Measurements from ENCODE around the gene VWDE.

Gene VWDE

DNA sequence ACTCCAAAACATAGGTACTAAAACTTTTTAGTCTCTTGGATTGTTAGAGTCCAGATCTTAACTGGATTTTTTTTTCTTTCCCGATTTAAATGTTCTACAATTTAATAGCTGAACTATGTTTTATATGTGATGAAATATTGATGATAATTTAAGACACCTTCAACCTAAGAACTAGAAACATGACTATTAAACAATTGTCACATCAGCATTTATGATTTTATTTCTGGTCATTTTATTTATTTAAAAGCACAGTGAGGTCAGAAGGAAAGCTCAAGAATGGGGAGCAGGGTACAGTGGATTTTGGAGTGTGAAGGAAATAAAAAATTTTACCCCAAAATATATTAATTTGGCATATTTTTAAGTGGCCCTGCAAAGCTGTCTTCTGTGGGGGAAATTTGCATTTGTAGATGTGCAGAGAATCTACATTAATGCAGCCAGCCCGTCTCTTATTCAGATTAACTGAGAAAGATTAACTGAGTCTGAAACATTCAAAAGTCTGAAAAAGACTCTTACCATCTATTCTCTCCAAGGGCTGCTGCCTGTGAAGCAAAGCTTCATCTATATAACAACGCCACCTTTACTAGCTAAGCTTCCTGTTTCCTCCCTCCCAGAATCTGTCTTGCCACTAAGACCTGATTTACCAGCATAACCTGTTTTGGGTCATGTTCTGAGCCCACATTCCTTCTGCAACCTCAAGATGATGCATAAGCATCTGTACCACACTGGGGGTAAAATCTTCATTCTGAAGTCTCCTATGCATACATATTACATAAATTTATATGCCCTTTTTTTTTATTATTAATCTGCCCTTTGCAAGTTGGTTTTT lies 106.2 kb downstream of the VWDE start:
- TF ChIP-seq, protein P1, sequence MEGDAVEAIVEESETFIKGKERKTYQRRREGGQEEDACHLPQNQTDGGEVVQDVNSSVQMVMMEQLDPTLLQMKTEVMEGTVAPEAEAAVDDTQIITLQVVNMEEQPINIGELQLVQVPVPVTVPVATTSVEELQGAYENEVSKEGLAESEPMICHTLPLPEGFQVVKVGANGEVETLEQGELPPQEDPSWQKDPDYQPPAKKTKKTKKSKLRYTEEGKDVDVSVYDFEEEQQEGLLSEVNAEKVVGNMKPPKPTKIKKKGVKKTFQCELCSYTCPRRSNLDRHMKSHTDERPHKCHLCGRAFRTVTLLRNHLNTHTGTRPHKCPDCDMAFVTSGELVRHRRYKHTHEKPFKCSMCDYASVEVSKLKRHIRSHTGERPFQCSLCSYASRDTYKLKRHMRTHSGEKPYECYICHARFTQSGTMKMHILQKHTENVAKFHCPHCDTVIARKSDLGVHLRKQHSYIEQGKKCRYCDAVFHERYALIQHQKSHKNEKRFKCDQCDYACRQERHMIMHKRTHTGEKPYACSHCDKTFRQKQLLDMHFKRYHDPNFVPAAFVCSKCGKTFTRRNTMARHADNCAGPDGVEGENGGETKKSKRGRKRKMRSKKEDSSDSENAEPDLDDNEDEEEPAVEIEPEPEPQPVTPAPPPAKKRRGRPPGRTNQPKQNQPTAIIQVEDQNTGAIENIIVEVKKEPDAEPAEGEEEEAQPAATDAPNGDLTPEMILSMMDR (IDR thresholded peaks at IDR 0.05; ENCODE audit: low read depth, low read length), result no peak
- DNase-seq (ENCODE audit: low read depth, low spot score), result no peak
- H3K4me3 ChIP-seq (ENCODE audit: low read depth, low read length), result no peak overlapping the region
- in situ Hi-C loops (cut with HindIII; ENCODE audit: low sequenced_read_pairs), result no loop called here

DNA sequence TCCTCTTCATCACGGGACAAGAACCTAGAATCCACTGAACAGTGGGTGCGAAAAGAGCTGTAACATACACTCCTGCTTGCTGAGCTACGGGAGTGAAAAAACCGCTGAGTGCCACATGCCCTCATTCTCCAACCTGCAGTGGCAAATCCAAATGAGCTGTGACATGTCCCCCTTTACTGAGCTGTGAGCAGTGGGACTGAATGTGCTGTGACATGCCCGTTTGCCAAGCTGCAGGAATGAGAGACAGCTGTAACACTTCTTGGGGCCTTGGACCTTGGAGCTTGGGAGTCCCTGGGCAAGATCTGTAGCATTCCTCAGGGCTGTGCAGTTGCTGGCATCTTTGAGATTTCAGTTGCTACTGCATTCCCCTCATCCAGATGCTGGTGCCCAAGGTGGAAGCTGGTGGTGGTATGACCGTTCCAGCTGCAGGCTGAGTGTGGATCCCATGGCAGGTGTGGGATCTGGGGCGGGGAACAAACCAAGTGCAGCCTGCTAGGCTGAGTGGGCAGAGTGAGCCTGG lies 107.6 kb downstream of the VWDE start:
- DNase-seq (ENCODE audit: low read depth, low spot score), result no peak
- no peak overlapping the region for H3K4me3 ChIP-seq (ENCODE audit: low read depth, low read length)
- in situ Hi-C loops (cut with HindIII; ENCODE audit: low sequenced_read_pairs), result no loop called here
- TF ChIP-seq, protein P1 (IDR thresholded peaks at IDR 0.05; ENCODE audit: low read depth, low read length), result no peak

DNA sequence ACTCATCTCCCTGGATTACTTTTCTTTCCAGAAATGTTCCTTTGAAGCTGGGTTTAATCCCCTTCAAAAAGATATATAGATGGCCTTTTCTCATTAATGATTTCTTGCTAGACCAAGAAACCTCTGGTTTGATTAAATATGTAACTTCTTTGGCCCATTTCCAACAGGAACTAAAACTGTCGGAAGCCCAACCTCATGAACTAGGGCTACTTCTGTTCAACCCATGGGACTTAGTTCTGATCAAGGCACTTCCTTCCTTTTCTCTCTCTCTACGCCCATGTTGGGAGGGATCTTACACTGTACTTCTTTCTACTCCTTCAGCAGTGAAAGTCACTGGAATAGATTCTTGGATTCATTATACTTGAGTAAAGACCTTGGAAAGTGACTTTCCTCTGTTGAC lies 109.0 kb downstream of the VWDE start:
- TF ChIP-seq, protein P1 (IDR thresholded peaks at IDR 0.05; ENCODE audit: low read depth, low read length), result no peak
- no peak for DNase-seq (ENCODE audit: low read depth, low spot score)
- in situ Hi-C loops (cut with HindIII; ENCODE audit: low sequenced_read_pairs), result no loop called here
- H3K4me3 ChIP-seq (ENCODE audit: low read depth, low read length), result no peak overlapping the region

DNA sequence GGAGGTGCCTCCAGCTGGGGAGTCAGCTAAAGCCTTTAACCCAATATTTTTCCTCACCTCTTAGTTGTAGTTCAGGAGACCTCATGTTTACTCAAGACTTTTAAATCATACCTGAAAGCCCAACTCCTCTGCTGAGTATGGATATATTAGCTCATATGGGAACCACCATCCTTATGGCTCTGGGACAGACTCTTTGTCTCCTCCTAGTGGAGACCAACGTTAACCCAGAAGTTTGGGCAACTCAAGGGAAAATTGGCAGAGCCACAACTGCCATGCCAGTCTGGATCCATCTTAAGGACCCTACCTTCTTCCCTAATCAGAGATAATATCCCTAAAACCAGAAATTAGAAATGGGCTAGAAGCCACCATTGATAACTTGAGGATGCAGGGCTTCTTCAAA lies 111.8 kb downstream of the VWDE start:
- TF ChIP-seq, protein P1 (IDR thresholded peaks at IDR 0.05; ENCODE audit: low read depth, low read length), result peak; percentile 20
- in situ Hi-C loops (cut with HindIII; ENCODE audit: low sequenced_read_pairs), result no loop called here
- no peak overlapping the region for H3K4me3 ChIP-seq (ENCODE audit: low read depth, low read length)
- no peak for DNase-seq (ENCODE audit: low read depth, low spot score)

DNA sequence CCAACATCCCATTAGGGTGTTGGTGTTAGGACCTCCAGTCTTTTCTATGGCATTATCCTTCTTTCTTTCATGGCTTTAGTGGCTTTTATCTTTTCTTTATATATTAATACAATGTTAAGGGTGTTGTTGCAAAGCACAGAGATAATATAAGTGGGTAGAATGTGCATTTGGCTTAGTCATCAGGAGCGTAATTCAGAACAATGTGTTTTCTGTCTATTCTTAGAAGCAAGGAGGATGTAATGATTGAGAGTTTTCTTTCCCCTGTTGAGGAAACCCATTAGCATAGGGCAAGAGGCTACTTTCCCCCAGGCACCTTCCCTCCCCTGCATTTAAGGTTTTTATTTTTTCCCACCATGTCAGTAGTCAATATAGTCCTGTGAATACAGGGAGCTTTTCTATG lies 112.9 kb downstream of the VWDE start:
- in situ Hi-C loops (cut with HindIII; ENCODE audit: low sequenced_read_pairs), result no loop called here
- TF ChIP-seq, protein P1 (IDR thresholded peaks at IDR 0.05; ENCODE audit: low read depth, low read length), result no peak
- DNase-seq (ENCODE audit: low read depth, low spot score), result no peak
- no peak overlapping the region for H3K4me3 ChIP-seq (ENCODE audit: low read depth, low read length)

DNA sequence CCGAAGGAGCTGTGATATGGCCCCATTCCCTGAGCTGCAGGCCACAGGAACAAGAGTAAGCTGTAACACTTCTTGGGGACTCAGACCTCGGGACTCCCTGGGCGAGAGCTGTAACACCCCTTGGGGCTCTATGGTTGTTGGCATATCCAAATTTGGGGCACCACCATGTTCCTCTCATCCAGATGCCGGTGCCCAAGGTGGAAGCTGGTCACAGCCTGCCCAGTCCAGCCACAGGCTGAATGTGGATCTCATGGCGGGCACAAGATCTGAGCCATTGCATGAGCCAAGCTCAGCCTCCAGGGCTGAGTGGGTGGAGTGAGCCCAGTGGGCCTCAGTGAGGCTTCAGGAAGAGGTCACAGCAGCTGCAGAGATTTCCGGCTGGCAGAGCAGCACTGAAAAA lies 113.7 kb downstream of the VWDE start:
- TF ChIP-seq, protein P1 (IDR thresholded peaks at IDR 0.05; ENCODE audit: low read depth, low read length), result no peak
- no peak for DNase-seq (ENCODE audit: low read depth, low spot score)
- in situ Hi-C loops (cut with HindIII; ENCODE audit: low sequenced_read_pairs), result no loop called here
- H3K4me3 ChIP-seq (ENCODE audit: low read depth, low read length), result no peak overlapping the region

Data from astrocyte of the spinal cord (primary cell).